CD4-positive, alpha-beta memory T cell (primary cell): ENCODE data around the gene DNAJC19. TPM values are rescaled to one million over a fixed set of nuclear protein-coding genes. Genes with fewer than 3 reads are reported as not detected.

Experiments
- CTCF ChIA-PET: fragments of 350-600 bp; sonication (Branson Sonifier 250); formaldehyde crosslinking; loops from one replicate; lab custom pipeline; 2021; ENCODE audit warnings: inconsistent platforms; ENCODE audit not compliant: partially characterized antibody; lab: Charles Lee
- POLR2A ChIA-PET: fragments of 350-600 bp; sonication (Branson Sonifier 250); formaldehyde crosslinking; loops from one replicate; lab custom pipeline; 2021; ENCODE audit not compliant: partially characterized antibody; lab: Charles Lee
- DNase-seq, 5 donors: peaks; one replicate each; pipeline versions ENCODE4 v3.0.0 to v3.0.0-alpha.2; 2020 to 2022; ENCODE audit warnings: mixed read lengths in 1 of 5
- H3K27ac ChIP-seq: one replicate; pipeline ENCODE4 v1.7.0; 2013; ENCODE audit warnings: low read depth, low read length
- H3K27me3 ChIP-seq: 2 replicates; pipeline ENCODE4 v1.7.0; 2013; ENCODE audit warnings: mild to moderate bottlenecking, low read length, moderate library complexity; ENCODE audit not compliant: insufficient read depth
- H3K36me3 ChIP-seq: 2 replicates; pipeline ENCODE4 v1.7.0; 2013; ENCODE audit warnings: mild to moderate bottlenecking, low read length, moderate library complexity; ENCODE audit not compliant: insufficient read depth
- H3K4me1 ChIP-seq: 2 replicates; pipeline ENCODE4 v1.7.0; 2013; ENCODE audit warnings: mild to moderate bottlenecking, low read length, moderate library complexity; ENCODE audit not compliant: insufficient read depth
- H3K4me3 ChIP-seq, 2 donors: one replicate each; pipeline ENCODE4 v1.7.0; 2013; ENCODE audit warnings: low read length in 2 of 2, mild to moderate bottlenecking in 1 of 2
- H3K9me3 ChIP-seq, 2 donors: one replicate each; pipeline ENCODE4 v1.7.0; 2013; ENCODE audit warnings: low read length in 2 of 2, control low read depth in 1 of 2; ENCODE audit not compliant: control insufficient read depth in 1 of 2
- H3K27ac Mint-ChIP-seq, 7 donors: one replicate each; pipeline ENCODE4 v1.8.0; 2020 to 2021; ENCODE audit warnings: mixed read lengths in 7 of 7, mild to moderate bottlenecking in 6 of 7, inconsistent platforms in 3 of 7, moderate library complexity in 3 of 7
- H3K27me3 Mint-ChIP-seq, 2 donors: one replicate each; pipeline ENCODE4 v1.8.0; 2020 to 2021; ENCODE audit warnings: mixed read lengths in 2 of 2
- H3K36me3 Mint-ChIP-seq, 2 donors: one replicate each; pipeline ENCODE4 v1.8.0; 2020 to 2021; ENCODE audit warnings: mixed read lengths in 2 of 2, inconsistent platforms in 1 of 2, mild to moderate bottlenecking in 1 of 2
- H3K4me1 Mint-ChIP-seq, 4 donors: one replicate each; pipeline ENCODE4 v1.8.0; 2020 to 2021; ENCODE audit warnings: mixed read lengths in 4 of 4, mild to moderate bottlenecking in 1 of 4
- H3K4me3 Mint-ChIP-seq, 8 donors: one replicate each; pipeline ENCODE4 v1.8.0; 2020 to 2021; ENCODE audit warnings: mixed read lengths in 8 of 8, mild to moderate bottlenecking in 7 of 8, moderate library complexity in 6 of 8, inconsistent platforms in 3 of 8
- H3K9me3 Mint-ChIP-seq, 8 donors: one replicate each; pipeline ENCODE4 v1.8.0; 2020 to 2021; ENCODE audit warnings: mixed read lengths in 8 of 8, mild to moderate bottlenecking in 5 of 8, inconsistent platforms in 3 of 8, moderate library complexity in 1 of 8
- intact Hi-C: fragments of 100-400 bp; cut with micrococcal nuclease; formaldehyde crosslinking; loops from one replicate; pipeline ENCODE4 v1.15.1; 2023
- polyA plus RNA-seq, 2 donors: library from polyadenylated mRNA; unstranded; fragments of 300-500 nt; fragmentation: Illumina TruSeq; gene quantifications; one replicate each; pipeline ENCODE4 v1.2.3, GENCODE V29; 2021
- total RNA-seq, 2 experiments: library from RNA; stranded (reverse); gene quantifications; one replicate each; pipeline ENCODE4 v1.2.3, GENCODE V29; 2021

DNAJC19 gene
- total and polyA plus RNA-seq, 4 experiments from 2014 or later = 59.7 to 96.8 (median 77.1) TPM

- Histone ChIP-seq H3K9me3 (no peaks in the 10 kb centered on the region), H3K36me3 (peaks cover 10% of the 10 kb centered on the region), H3K4me3 (no peak overlapping the region), H3K27ac (no peak overlapping the region), H3K27me3 (no peaks in the 10 kb centered on the region), H3K4me1 (peaks cover 12% of the 10 kb centered on the region)
- Mint-ChIP-seq H3K36me3 (peaks cover 19 to 65% of the 10 kb centered on the region in 2 donors), H3K27ac (peak overlapping the region in 6 of 7 donors; percentile 18 to 61 (median 48)), H3K4me3 (no peak overlapping the region), H3K4me1 (peaks cover 9 to 24% (median 16%) of the 10 kb centered on the region in 4 donors), H3K9me3 (no peaks in the 10 kb centered on the region), H3K27me3 (no peaks in the 10 kb centered on the region)
- ChIA-PET POLR2A (no interaction called here), CTCF (interaction anchor here (1.9 kb wide), 1 partner anchor 72 kb away, joined by 6 read pairs; no protein-coding TSS in a partner anchor)
- no peak for DNase-seq
- intact Hi-C loops = loop anchor here (10.0 kb wide), 1 partner anchor 1702 kb away; no protein-coding TSS in a partner anchor
Measured at GRCh38 chr3:180983136-180983535, 6.4 kb downstream of the DNAJC19 start.

GRCh38 chr3:180981912-180982311 is 7.6 kb downstream of the DNAJC19 start:
- H3K4me1 ChIP-seq = no peaks in the 10 kb centered on the region
- no peak for DNase-seq
- no peak overlapping the region for H3K4me3 ChIP-seq
- Mint-ChIP-seq H3K9me3 (no peaks in the 10 kb centered on the region), H3K4me1 (peaks cover 4 to 12% (median 6%) of the 10 kb centered on the region in 4 donors), H3K27ac (peak overlapping the region in 2 of 7 donors; percentile 29 to 68), H3K36me3 (peaks cover 14 to 61% of the 10 kb centered on the region in 2 donors), H3K4me3 (no peak overlapping the region), H3K27me3 (no peaks in the 10 kb centered on the region)
- ChIA-PET POLR2A (interaction anchor here (0.6 to 1.7 kb wide), 2 partner anchors 10 to 43 kb away, joined by 3 to 5 read pairs; no protein-coding TSS in a partner anchor), CTCF (interaction anchor here (0.6 kb wide), 1 partner anchor 1332 kb away, joined by 4 read pairs; no protein-coding TSS in a partner anchor)
- no peaks in the 10 kb centered on the region for H3K9me3 ChIP-seq
- H3K27ac ChIP-seq = no peak overlapping the region
- no peaks in the 10 kb centered on the region for H3K27me3 ChIP-seq
- intact Hi-C loops = loop anchor here (10.0 kb wide), 1 partner anchor 1703 kb away; no protein-coding TSS in a partner anchor
- H3K36me3 ChIP-seq = peaks cover 8% of the 10 kb centered on the region

- Histone ChIP-seq H3K4me1 (no peaks in the 10 kb centered on the region), H3K9me3 (no peaks in the 10 kb centered on the region), H3K27me3 (no peaks in the 10 kb centered on the region), H3K4me3 (no peak overlapping the region), H3K27ac (no peak overlapping the region), H3K36me3 (peaks cover 8% of the 10 kb centered on the region)
- intact Hi-C loops = loop anchor here (10.0 kb wide), 1 partner anchor 1704 kb away; no protein-coding TSS in a partner anchor
- no peak for DNase-seq
- Mint-ChIP-seq H3K27ac (peak overlapping the region in 2 of 7 donors; percentile 44 to 64), H3K9me3 (no peaks in the 10 kb centered on the region), H3K4me3 (no peak overlapping the region), H3K4me1 (peaks cover 0 to 6% (median 2%) of the 10 kb centered on the region in 4 donors), H3K36me3 (peaks cover 14 to 57% of the 10 kb centered on the region in 2 donors), H3K27me3 (no peaks in the 10 kb centered on the region)
- POLR2A ChIA-PET = interaction anchor here (0.5 to 1.7 kb wide), 3 partner anchors 8 to 326 kb away, joined by 3 to 5 read pairs (median 3); no protein-coding TSS in a partner anchor
- CTCF ChIA-PET = no interaction called here
Measured at GRCh38 chr3:180980611-180981010, 8.9 kb downstream of the DNAJC19 start.

DNA sequence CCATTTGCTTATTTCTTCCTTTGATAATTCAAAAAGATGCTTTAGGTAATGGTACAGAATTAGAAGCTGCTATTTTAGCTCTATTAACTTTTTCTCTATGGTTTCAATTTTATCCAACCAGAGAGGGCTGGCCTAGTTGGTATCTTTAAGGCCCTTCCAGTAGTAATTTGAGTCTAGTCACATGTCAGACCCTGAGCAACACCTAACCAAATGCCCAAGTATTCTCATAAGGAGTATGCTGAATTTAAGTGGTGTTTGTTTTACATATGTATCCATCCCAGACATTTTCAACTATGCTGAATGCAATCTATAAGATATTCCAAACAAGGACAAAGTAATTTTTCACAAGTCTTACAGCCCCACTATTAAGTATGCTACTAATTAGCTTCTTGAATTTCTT is 9.6 kb downstream of the DNAJC19 start:
- ChIA-PET CTCF (interaction anchor here (1.4 kb wide), 1 partner anchor 68 kb away, joined by 3 read pairs; the partner anchor contains the start of gene FXR1), POLR2A (interaction anchor here (0.9 to 1.7 kb wide), 3 partner anchors 8 to 10 kb away, joined by 3 to 5 read pairs (median 3); no protein-coding TSS in a partner anchor)
- Mint-ChIP-seq H3K4me1 (peaks cover 0 to 6% (median 2%) of the 10 kb centered on the region in 4 donors), H3K9me3 (no peaks in the 10 kb centered on the region), H3K27me3 (no peaks in the 10 kb centered on the region), H3K27ac (peak overlapping the region in 6 of 7 donors; percentile 16 to 70 (median 31)), H3K4me3 (no peak overlapping the region), H3K36me3 (peaks cover 14 to 51% of the 10 kb centered on the region in 2 donors)
- Histone ChIP-seq H3K27me3 (no peaks in the 10 kb centered on the region), H3K36me3 (peaks cover 8% of the 10 kb centered on the region), H3K4me3 (no peak overlapping the region), H3K27ac (no peak overlapping the region), H3K9me3 (no peaks in the 10 kb centered on the region), H3K4me1 (no peaks in the 10 kb centered on the region)
- intact Hi-C loops = loop anchor here (10.0 kb wide), 1 partner anchor 1705 kb away; no protein-coding TSS in a partner anchor
- no peak for DNase-seq

GRCh38 chr3:180977498-180977897 is 12.0 kb downstream of the DNAJC19 start:
- H3K27ac Mint-ChIP-seq = no peak overlapping the region
- intact Hi-C loops = no loop called here
- DNase-seq = no peak
- ChIA-PET CTCF (no interaction called here), POLR2A (no interaction called here)
- H3K4me3 Mint-ChIP-seq = no peak overlapping the region
- Histone ChIP-seq H3K27ac (no peak overlapping the region), H3K36me3 (peaks cover 4% of the 10 kb centered on the region), H3K9me3 (no peaks in the 10 kb centered on the region), H3K4me3 (no peak overlapping the region), H3K27me3 (no peaks in the 10 kb centered on the region), H3K4me1 (no peaks in the 10 kb centered on the region)
- H3K36me3 Mint-ChIP-seq = peaks cover 18 to 42% of the 10 kb centered on the region in 2 donors
- H3K9me3 Mint-ChIP-seq = no peaks in the 10 kb centered on the region
- peaks cover 0 to 7% (median 4%) of the 10 kb centered on the region in 4 donors for H3K4me1 Mint-ChIP-seq
- no peaks in the 10 kb centered on the region for H3K27me3 Mint-ChIP-seq

GRCh38 chr3:180974286-180974685 is 15.2 kb downstream of the DNAJC19 start:
- ChIA-PET POLR2A (no interaction called here), CTCF (no interaction called here)
- intact Hi-C loops = no loop called here
- Histone ChIP-seq H3K4me3 (no peak overlapping the region), H3K36me3 (peaks cover 17% of the 10 kb centered on the region), H3K9me3 (no peaks in the 10 kb centered on the region), H3K27me3 (no peaks in the 10 kb centered on the region), H3K4me1 (no peaks in the 10 kb centered on the region), H3K27ac (no peak overlapping the region)
- Mint-ChIP-seq H3K27me3 (no peaks in the 10 kb centered on the region), H3K4me3 (no peak overlapping the region), H3K27ac (peak overlapping the region in 3 of 7 donors; percentile 23 to 42 (median 32)), H3K4me1 (peaks cover 0 to 4% (median 2%) of the 10 kb centered on the region in 4 donors), H3K36me3 (peaks cover 24 to 51% of the 10 kb centered on the region in 2 donors), H3K9me3 (no peaks in the 10 kb centered on the region)
- DNase-seq = no peak

- H3K4me1 ChIP-seq = no peaks in the 10 kb centered on the region
- Mint-ChIP-seq H3K27me3 (no peaks in the 10 kb centered on the region), H3K4me1 (peaks cover 0 to 4% (median 2%) of the 10 kb centered on the region in 4 donors), H3K36me3 (peaks cover 26 to 51% of the 10 kb centered on the region in 2 donors), H3K4me3 (no peak overlapping the region), H3K9me3 (no peaks in the 10 kb centered on the region), H3K27ac (peak overlapping the region in 2 of 7 donors; percentile 41 to 62)
- no peak for DNase-seq
- no peak overlapping the region for H3K27ac ChIP-seq
- CTCF ChIA-PET = no interaction called here
- no peak overlapping the region for H3K4me3 ChIP-seq
- no peaks in the 10 kb centered on the region for H3K27me3 ChIP-seq
- no peaks in the 10 kb centered on the region for H3K9me3 ChIP-seq
- intact Hi-C loops = no loop called here
- POLR2A ChIA-PET = no interaction called here
- peaks cover 24% of the 10 kb centered on the region for H3K36me3 ChIP-seq
Measured at GRCh38 chr3:180973543-180973942, 16.0 kb downstream of the DNAJC19 start.
